Small intestine (tissue), 7 donors: ENCODE results near the gene ARL3. TPM values are rescaled to one million over a fixed set of nuclear protein-coding genes. Genes with fewer than 3 reads are reported as not detected.
A peak's percentile ranks its signal among the peaks of the same experiment; 100 is the strongest.

ENCODE experiments used
- DNase-seq, 2 donors: peaks; one replicate each; pipeline versions ENCODE4 v3.0.0 to v3.0.0-alpha.2; 2013
- FAIRE-seq: peaks from 2 replicates; lab custom pipeline; 2012; peaks lifted over from hg19 to GRCh38; lab: Jason Lieb, UNC
- H3K27ac ChIP-seq, 3 donors: one replicate each; pipeline ENCODE4 v1.5.1; 2013; ENCODE audit warnings: low read length in 2 of 3, mild to moderate bottlenecking in 2 of 3, control low read depth in 1 of 3, inconsistent platforms in 1 of 3, low read depth in 1 of 3, moderate library complexity in 1 of 3
- H3K27me3 ChIP-seq, 3 donors: one replicate each; pipeline ENCODE4 v1.6.1; 2013; ENCODE audit warnings: low read length in 3 of 3, inconsistent platforms in 1 of 3; ENCODE audit not compliant: control insufficient read depth in 3 of 3, insufficient read depth in 3 of 3
- H3K36me3 ChIP-seq, 3 donors: one replicate each; pipeline ENCODE4 v1.6.1; 2013; ENCODE audit warnings: low read length in 3 of 3, inconsistent platforms in 1 of 3, low read depth in 1 of 3, mild to moderate bottlenecking in 1 of 3, moderate library complexity in 1 of 3; ENCODE audit not compliant: control insufficient read depth in 3 of 3, insufficient read depth in 2 of 3
- H3K4me1 ChIP-seq, 3 donors: one replicate each; pipeline ENCODE4 v1.6.1; 2013; ENCODE audit warnings: low read length in 2 of 3, inconsistent platforms in 1 of 3, low read depth in 1 of 3, mild to moderate bottlenecking in 1 of 3, moderate library complexity in 1 of 3; ENCODE audit not compliant: control insufficient read depth in 3 of 3, insufficient read depth in 2 of 3
- H3K4me3 ChIP-seq, 3 donors: one replicate each; pipeline ENCODE4 v1.5.1; 2013; ENCODE audit warnings: low read length in 3 of 3, control low read depth in 1 of 3, inconsistent platforms in 1 of 3, low read depth in 1 of 3, mild to moderate bottlenecking in 1 of 3, moderate library complexity in 1 of 3
- H3K9me3 ChIP-seq, 2 donors: one replicate each; pipeline ENCODE4 v1.6.1; 2013; ENCODE audit warnings: low read depth in 1 of 2, low read length in 1 of 2; ENCODE audit not compliant: control insufficient read depth in 2 of 2, insufficient read depth in 1 of 2
- WGBS, 3 donors: extraction: QIAGEN DNeasy Blood & Tissue Kit; methylation state at CpG; one replicate each; pipeline ENCODE4 v1.1.7; 2013; 5-methylcytosine and 5-hydroxymethylcytosine counted together
- polyA plus RNA-seq, 4 donors: library from polyadenylated mRNA; stranded (reverse) in 3 of 4; unstranded in 1 of 4; fragments of 200-250 nt in 3 of 4; fragments of 120-200 nt in 1 of 4; gene quantifications; one replicate each; pipeline versions ENCODE4 v1.2.1 to v1.2.3, GENCODE V29; 2013
- donor health status: healthy with polysubstance abuse.
- donor health status: control.
- donor health status: control.
- donor health status: Bipolar disorder and iron deficiency.
- donor health status: healthy.

Gene ARL3
- polyA plus RNA-seq, 4 donors = 3.4 to 8.3 (median 5.6) TPM

- Histone ChIP-seq H3K4me1 (peaks cover 0 to 33% (median 4%) of the 10 kb centered on the region in 3 donors), H3K4me3 (no peak overlapping the region), H3K27ac (peak overlapping the region in 2 of 3 donors; percentile 4 to 29), H3K36me3 (peaks cover 0 to 19% (median 0%) of the 10 kb centered on the region in 3 donors), H3K9me3 (peaks cover 0 to 2% of the 10 kb centered on the region in 2 donors), H3K27me3 (no peaks in the 10 kb centered on the region)
- FAIRE-seq (no peak), DNase-seq (no peak)
- WGBS, 3 donors = 67 to 80% (median 68%) methylated on average over 9 of the region's 9 CpGs
Measured at GRCh38 chr10:102677331-102678067, 36.7 kb downstream of the ARL3 start.

GRCh38 chr10:102676534-102677315 lies 37.5 kb downstream of the ARL3 start:
- FAIRE-seq (no peak), DNase-seq (no peak)
- no peaks in the 10 kb centered on the region for H3K27me3 ChIP-seq
- whole genome bisulfite sequencing, 3 donors = 70 to 93% (median 89%) methylated on average over 9 of the region's 9 CpGs
- H3K36me3 ChIP-seq = peaks cover 0 to 12% (median 0%) of the 10 kb centered on the region in 3 donors
- H3K4me1 ChIP-seq = peaks cover 0 to 33% (median 4%) of the 10 kb centered on the region in 3 donors
- no peak overlapping the region for H3K4me3 ChIP-seq
- peak overlapping the region in 2 of 3 donors; percentile 29 to 41 for H3K27ac ChIP-seq
- H3K9me3 ChIP-seq = no peaks in the 10 kb centered on the region

- H3K4me3 ChIP-seq = no peak overlapping the region
- peak overlapping the region in 2 of 3 donors; percentile 56 to 69 for H3K27ac ChIP-seq
- H3K27me3 ChIP-seq = no peaks in the 10 kb centered on the region
- no peak for DNase-seq
- H3K36me3 ChIP-seq = peaks cover 0 to 8% (median 0%) of the 10 kb centered on the region in 3 donors
- peaks cover 0 to 35% (median 4%) of the 10 kb centered on the region in 3 donors for H3K4me1 ChIP-seq
- no peaks in the 10 kb centered on the region for H3K9me3 ChIP-seq
- WGBS, 3 donors = 48 to 73% (median 63%) methylated on average over 16 of the region's 16 CpGs
- no peak for FAIRE-seq
Measured at GRCh38 chr10:102675666-102676533, 38.3 kb downstream of the ARL3 start.

- Histone ChIP-seq H3K4me1 (peaks cover 0 to 42% (median 4%) of the 10 kb centered on the region in 3 donors), H3K27me3 (no peaks in the 10 kb centered on the region), H3K4me3 (no peak overlapping the region), H3K36me3 (peaks cover 0 to 8% (median 0%) of the 10 kb centered on the region in 3 donors), H3K9me3 (no peaks in the 10 kb centered on the region), H3K27ac (peak overlapping the region in 2 of 3 donors; percentile 56 to 69)
- FAIRE-seq (no peak), DNase-seq (no peak)
- 59 to 78% (median 67%) methylated on average over 8 of the region's 8 CpGs for WGBS, 3 donors
Measured at GRCh38 chr10:102675011-102675665, 39.1 kb downstream of the ARL3 start.

- Histone ChIP-seq H3K36me3 (peaks cover 0 to 8% (median 0%) of the 10 kb centered on the region in 3 donors), H3K4me1 (peaks cover 3 to 46% (median 4%) of the 10 kb centered on the region in 3 donors), H3K27ac (peak overlapping the region in 2 of 3 donors; percentile 25 to 59), H3K9me3 (no peaks in the 10 kb centered on the region), H3K27me3 (no peaks in the 10 kb centered on the region), H3K4me3 (no peak overlapping the region)
- DNase-seq (no peak), FAIRE-seq (no peak)
- 31 to 43% (median 34%) methylated on average over 2 of the region's 2 CpGs for WGBS, 3 donors
Measured at GRCh38 chr10:102674566-102674965, 39.6 kb downstream of the ARL3 start.

- DNase-seq = peak in 1 of 2 donors; percentile 46
- 11 to 25% (median 19%) methylated on average over 19 of the region's 19 CpGs for WGBS, 3 donors
- Histone ChIP-seq H3K36me3 (peaks cover 0 to 8% (median 0%) of the 10 kb centered on the region in 3 donors), H3K9me3 (no peaks in the 10 kb centered on the region), H3K27me3 (no peaks in the 10 kb centered on the region), H3K27ac (peak overlapping the region in 2 of 3 donors; percentile 25 to 59), H3K4me1 (peaks cover 3 to 45% (median 7%) of the 10 kb centered on the region in 3 donors), H3K4me3 (peak overlapping the region in 1 of 3 donors; percentile 5)
- no peak for FAIRE-seq
Measured at GRCh38 chr10:102673819-102674511, 40.2 kb downstream of the ARL3 start.

GRCh38 chr10:102673236-102673818 lies 40.9 kb downstream of the ARL3 start:
- no peak overlapping the region for H3K4me3 ChIP-seq
- 79 to 89% (median 87%) methylated on average over 13 of the region's 13 CpGs for WGBS, 3 donors
- peaks cover 3 to 44% (median 9%) of the 10 kb centered on the region in 3 donors for H3K4me1 ChIP-seq
- peak overlapping the region in 1 of 3 donors; percentile 25 for H3K27ac ChIP-seq
- H3K9me3 ChIP-seq = no peaks in the 10 kb centered on the region
- FAIRE-seq (no peak), DNase-seq (no peak)
- peaks cover 0 to 8% (median 0%) of the 10 kb centered on the region in 3 donors for H3K36me3 ChIP-seq
- H3K27me3 ChIP-seq = no peaks in the 10 kb centered on the region
